Hippocampal formation (tissue), 2 donors: ENCODE measurements around the gene CDH16.
"Not testable (repeated sequence)": the region's sequence is repeated elsewhere in the genome, so short reads cannot be mapped to it uniquely, and the experiment has no call there.

Experiments
- DNase-seq, 2 donors: peaks; one replicate each; lab custom pipeline; 2025; lab: John Stamatoyannopoulos, UW

The CDH16 gene

DNA sequence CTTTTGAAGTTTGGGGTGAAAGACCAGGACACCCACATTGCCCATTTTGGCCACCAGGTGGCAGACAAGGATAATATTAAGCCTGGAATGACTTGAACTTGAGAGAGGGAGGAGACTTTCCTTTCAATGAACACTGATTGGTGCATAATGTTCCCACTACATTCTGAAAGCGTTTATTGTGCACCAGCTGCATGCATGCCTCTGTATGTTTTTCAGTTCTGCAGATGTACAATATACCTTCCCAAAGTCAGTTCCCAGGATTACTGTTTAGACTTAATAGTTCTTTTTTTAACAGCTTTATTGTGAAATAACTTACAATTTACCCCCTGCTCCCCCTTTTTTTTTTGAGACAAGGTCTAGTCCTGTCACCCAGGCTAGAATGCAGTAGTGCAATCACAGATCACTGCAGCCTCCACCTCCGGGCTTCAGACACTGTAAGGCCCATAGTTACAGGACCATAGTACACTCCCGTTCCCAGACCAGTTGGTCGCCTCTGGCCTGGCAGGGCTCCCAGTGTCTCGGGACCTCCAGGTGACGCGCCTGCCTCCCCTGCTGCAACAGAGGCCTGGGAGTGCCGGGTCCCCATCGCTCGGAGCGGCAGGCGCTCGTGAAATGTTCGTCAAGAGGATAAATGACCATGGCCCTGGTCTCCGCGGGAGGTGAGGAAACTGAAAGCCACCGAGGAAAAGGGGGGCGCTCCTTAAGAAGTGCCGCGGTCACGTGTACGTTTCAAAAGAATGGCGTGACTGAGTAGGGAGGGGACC is 28.8 kb upstream of the CDH16 start:
- DNase-seq = peak; percentile 66 to 89

DNA sequence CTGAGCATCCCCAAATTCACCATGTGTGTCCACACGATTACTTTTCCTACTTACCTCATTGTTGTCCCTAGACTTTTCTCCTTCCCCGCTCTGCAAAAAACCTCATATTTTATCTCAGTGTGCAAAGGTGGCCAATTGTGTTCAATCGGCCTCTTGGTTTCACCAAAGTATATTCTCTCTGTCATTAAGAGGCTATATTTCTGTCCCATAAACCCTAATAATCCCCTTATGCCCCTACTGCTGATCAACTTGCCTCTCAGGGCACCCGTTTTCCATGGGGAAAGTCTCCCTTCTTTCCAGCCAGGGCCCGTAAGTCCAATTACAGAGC is 28.3 kb upstream of the CDH16 start:
- no peak for DNase-seq

DNA sequence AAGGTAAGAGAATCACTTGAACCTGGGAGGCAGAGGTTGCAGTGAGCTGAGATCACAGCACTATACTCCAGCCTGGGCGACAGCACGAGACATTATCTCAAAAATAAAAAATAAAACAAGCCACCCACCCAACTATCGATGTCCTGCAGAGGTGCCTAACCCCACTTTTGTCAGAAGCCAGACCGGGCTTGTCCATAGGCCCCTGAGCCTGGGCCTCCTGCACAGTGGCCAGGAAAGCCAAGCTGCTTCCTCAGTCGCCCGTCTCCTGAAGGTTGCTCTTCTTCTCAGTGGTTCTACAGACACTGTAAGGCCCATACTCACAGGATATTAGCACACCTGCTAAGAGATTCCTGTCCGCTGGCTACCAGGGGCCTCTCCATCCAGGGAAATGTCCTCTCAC is 27.9 kb upstream of the CDH16 start:
- DNase-seq = no peak

DNA sequence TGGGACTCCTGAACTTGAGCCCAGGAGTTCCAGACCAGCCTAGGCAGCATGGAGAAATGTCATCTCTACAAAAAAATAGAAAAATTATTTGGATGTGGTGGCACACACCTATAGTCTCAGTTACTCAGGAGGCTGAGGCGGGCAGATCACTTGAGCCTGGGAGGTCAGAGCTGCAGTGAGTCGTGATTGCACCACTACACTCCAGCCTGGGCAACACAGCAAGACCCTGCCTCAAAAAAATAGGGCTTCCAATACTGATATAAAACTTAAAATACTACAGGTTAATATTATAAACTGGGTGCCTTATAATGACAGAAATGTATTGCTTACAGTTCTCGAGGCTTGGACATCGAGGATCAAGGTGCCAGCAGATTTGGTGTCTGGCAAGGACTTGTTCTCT is 27.3 kb upstream of the CDH16 start:
- DNase-seq = no peak

GRCh38 chr16:66944971-66945370 is 26.3 kb upstream of the CDH16 start:
- DNase-seq = not testable (repeated sequence)

- DNase-seq = no peak
Measured at GRCh38 chr16:66944054-66944441, 25.4 kb upstream of the CDH16 start.

GRCh38 chr16:66943426-66944053 is 24.9 kb upstream of the CDH16 start:
- DNase-seq = no peak

- no peak for DNase-seq
Measured at GRCh38 chr16:66942981-66943380, 24.3 kb upstream of the CDH16 start.

- DNase-seq = no peak
Measured at GRCh38 chr16:66940236-66940635, 21.6 kb upstream of the CDH16 start.

- no peak for DNase-seq
Measured at GRCh38 chr16:66939366-66939765, 20.7 kb upstream of the CDH16 start.

- DNase-seq = no peak
Measured at GRCh38 chr16:66937725-66938337, 19.1 kb upstream of the CDH16 start.

GRCh38 chr16:66936889-66937554 is 18.3 kb upstream of the CDH16 start:
- DNase-seq = no peak

DNA sequence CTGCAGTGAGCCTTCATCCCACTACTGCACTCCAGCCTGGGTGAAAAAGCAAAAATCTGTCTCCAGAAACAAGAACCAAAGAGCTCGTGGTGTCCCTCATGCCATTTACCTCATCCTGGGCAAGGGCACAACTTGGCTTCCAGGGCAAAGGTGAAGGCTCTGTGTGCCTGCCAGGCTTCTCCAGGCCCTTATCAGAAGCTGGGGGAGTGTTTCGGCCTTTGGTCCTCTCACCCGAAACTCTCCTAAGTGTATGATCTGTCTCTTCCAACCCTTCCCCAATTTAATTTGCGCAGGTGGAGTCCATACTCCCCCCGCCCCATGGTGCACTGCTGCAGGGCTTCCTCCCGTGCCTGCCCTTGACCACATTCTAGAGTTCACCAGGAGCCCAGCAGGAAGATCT is 17.8 kb upstream of the CDH16 start:
- no peak for DNase-seq

DNA sequence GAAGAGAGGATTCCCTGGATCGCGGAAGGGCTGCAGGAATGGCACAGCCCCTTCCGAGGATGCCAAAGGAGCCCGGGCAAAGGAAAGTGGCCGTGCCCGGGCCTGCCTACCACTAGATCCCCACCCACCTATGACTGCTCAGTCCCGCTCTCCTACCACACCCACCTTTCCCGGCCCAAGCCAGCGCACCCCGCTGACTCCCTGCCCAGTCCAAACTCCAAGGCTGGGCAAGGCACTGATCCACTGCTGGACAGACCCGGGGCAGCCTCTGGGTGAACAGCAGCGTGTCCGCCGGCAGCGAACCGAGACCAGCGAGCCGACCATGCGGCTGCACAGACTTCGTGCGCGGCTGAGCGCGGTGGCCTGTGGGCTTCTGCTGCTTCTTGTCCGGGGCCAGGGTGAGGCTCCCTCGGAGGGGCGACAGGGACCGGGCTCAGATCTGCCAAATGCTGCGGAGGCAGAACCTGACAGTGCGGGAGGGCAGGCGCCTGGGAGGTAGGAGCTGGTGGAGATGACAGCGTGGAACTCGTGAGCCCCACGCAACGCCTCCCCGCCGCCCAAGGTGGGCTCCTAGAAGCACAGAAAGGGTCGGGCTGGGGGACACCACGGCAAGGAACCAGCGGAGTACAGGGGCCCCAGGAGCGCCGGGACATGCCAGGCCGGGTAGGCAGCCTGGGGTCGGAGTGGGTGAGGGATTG is 16.8 kb upstream of the CDH16 start, which contains the start of gene CES2:
Gene CES2, plus strand, starts transcription at position 203 of the 698 bp plus-strand sequence. Its CDS starts 120 bp downstream, at position 323.
- DNase-seq = no peak

DNA sequence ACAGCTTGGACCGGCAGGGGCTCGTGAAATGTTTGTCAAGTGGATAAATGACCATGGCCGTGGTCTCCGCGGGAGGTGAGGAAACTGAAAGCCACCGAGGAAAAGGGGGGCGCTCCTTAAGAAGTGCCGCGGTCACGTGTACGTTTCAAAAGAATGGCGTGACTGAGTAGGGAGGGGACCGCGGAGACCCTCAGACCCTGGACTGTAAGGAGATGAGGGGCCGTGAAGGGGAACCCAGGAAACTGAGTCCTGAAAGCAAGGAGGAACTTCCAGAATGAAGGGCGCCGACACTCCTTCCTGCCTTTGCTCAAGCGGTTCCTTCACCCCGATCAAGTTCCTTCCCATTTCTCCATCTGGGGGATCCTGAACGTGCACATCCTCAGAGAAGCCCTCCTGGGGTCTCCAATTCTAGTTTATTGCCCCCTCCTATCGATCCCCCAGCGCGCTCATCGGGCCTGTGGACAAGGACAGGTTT is 16.2 kb upstream of the CDH16 start:
- not testable (repeated sequence) for DNase-seq

- DNase-seq = peak; percentile 65 to 80
Measured at GRCh38 chr16:66934138-66934838, 15.6 kb upstream of the CDH16 start, which contains the start of gene CIAO2B. Gene CIAO2B, minus strand, starts transcription at chr16:66934402. Its CDS starts 38 bp downstream, at chr16:66934364.

GRCh38 chr16:66933776-66934137 is 15.1 kb upstream of the CDH16 start:
- DNase-seq = no peak

DNA sequence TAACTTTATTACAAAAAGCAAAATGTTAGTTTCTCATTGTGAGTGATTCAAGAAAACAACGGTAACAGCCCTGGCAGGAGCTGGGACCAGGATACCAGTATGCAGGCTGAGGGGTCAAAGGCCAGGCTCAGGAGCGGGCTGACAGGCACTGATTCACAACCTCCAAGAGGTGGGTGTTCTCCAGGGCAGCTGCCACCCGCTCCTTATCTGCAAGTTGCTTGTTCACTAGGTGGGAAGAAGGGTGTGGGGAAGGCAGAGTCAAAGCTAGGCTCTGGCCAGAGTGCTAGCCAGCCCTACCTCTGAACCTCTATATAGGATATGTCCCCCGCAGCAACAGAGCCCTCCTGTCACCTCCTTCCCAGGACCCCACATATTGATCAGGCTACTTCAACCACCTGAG is 13.4 kb upstream of the CDH16 start:
- no peak for DNase-seq

DNA sequence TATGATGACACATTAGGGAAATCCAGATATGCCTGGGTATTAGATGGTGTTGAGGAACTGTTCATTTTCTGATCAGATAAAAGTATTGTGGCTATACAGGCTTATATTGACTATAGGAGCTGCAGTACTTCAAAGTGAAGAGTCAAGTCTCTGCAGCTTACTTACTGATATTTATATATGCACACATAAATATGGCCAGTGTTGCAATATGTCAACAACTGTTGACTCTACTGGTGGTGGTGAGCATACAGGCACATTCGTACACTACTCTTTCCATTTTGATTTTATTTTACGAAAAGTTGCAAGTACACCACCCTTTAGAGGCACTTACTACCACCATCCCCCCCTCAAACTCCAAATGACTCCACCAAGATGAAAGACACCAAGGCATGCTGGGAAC is 13.0 kb upstream of the CDH16 start:
- no peak for DNase-seq

DNA sequence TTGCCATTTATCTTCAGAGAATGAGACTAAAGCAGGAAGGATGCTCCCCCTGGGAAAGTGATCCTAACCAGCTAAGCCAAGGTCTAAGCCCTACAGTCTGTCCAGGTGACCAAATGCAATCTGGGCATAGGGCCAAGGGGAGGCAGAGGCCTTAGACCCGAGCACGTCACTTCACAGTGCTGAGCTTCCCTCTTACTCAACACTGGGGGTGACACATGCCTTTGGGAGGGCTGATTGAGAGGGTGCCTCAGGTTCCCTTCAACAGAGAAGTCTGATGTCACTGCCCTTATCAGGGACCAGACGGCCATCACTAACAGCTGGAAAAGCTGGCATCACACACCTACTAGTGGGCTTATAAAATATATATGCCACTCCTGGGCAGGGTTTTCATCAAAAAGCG is 11.5 kb upstream of the CDH16 start:
- DNase-seq = no peak

- no peak for DNase-seq
Measured at GRCh38 chr16:66928702-66929388, 10.2 kb upstream of the CDH16 start.
